Nephron progenitor cell (in vitro differentiated cells): ENCODE data around the gene NF1.

Source experiments
- DNase-seq: peaks from one replicate; pipeline ENCODE4 v3.0.0; 2021
- H3K27ac Mint-ChIP-seq: 2 replicates; pipeline ENCODE4 v1.8.0; 2021; ENCODE audit warnings: mild to moderate bottlenecking, moderate library complexity, mixed read lengths
- H3K27me3 Mint-ChIP-seq: 2 replicates; pipeline ENCODE4 v1.8.0; 2021; ENCODE audit warnings: mild to moderate bottlenecking, low read depth, mixed read lengths; ENCODE audit not compliant: poor library complexity
- H3K36me3 Mint-ChIP-seq: 2 replicates; pipeline ENCODE4 v1.8.0; 2021; ENCODE audit warnings: low read depth, mixed read lengths
- H3K4me1 Mint-ChIP-seq: 2 replicates; pipeline ENCODE4 v1.8.0; 2021; ENCODE audit warnings: mixed read lengths
- H3K4me3 Mint-ChIP-seq: 2 replicates; pipeline ENCODE4 v1.8.0; 2021; ENCODE audit warnings: mild to moderate bottlenecking, moderate library complexity, mixed read lengths
- H3K9me3 Mint-ChIP-seq: 2 replicates; pipeline ENCODE4 v1.8.0; 2021; ENCODE audit warnings: mild to moderate bottlenecking, moderate library complexity, mixed read lengths
- CTCF ChIP-seq: fragments of 200-600 bp; sonication (generic); IDR thresholded peaks from 2 replicates; pipeline ENCODE4 v1.5.0; 2021; ENCODE audit warnings: antibody characterized with exemption

The NF1 gene

GRCh38 chr17:31060791-31061550, 33.8 kb upstream of the NF1 start:
- TF ChIP-seq CTCF = no peak
- peaks cover 10% of the 10 kb centered on the region for H3K27me3 Mint-ChIP-seq
- H3K4me1 Mint-ChIP-seq = no peaks in the 10 kb centered on the region
- no peak for DNase-seq
- H3K9me3 Mint-ChIP-seq = no peaks in the 10 kb centered on the region
- H3K36me3 Mint-ChIP-seq = no peaks in the 10 kb centered on the region
- H3K27ac Mint-ChIP-seq = no peak overlapping the region
- no peak overlapping the region for H3K4me3 Mint-ChIP-seq

- no peak for TF ChIP-seq CTCF
- DNase-seq = no peak
- H3K4me1 Mint-ChIP-seq = no peaks in the 10 kb centered on the region
- H3K27me3 Mint-ChIP-seq = peaks cover 5% of the 10 kb centered on the region
- no peak overlapping the region for H3K4me3 Mint-ChIP-seq
- H3K9me3 Mint-ChIP-seq = no peaks in the 10 kb centered on the region
- H3K36me3 Mint-ChIP-seq = no peaks in the 10 kb centered on the region
- H3K27ac Mint-ChIP-seq = no peak overlapping the region
These were observed 33.1 kb upstream of the NF1 start for GRCh38 chr17:31061678-31062077.

- no peaks in the 10 kb centered on the region for H3K36me3 Mint-ChIP-seq
- no peaks in the 10 kb centered on the region for H3K9me3 Mint-ChIP-seq
- no peaks in the 10 kb centered on the region for H3K4me1 Mint-ChIP-seq
- H3K27ac Mint-ChIP-seq = no peak overlapping the region
- H3K27me3 Mint-ChIP-seq = peaks cover 7% of the 10 kb centered on the region
- DNase-seq = no peak
- TF ChIP-seq CTCF = no peak
- no peak overlapping the region for H3K4me3 Mint-ChIP-seq
These were observed 32.4 kb upstream of the NF1 start for GRCh38 chr17:31062346-31062745.

GRCh38 chr17:31064707-31065106, 30.1 kb upstream of the NF1 start:
- H3K36me3 Mint-ChIP-seq = no peaks in the 10 kb centered on the region
- DNase-seq = no peak
- peaks cover under 1% of the 10 kb centered on the region for H3K4me1 Mint-ChIP-seq
- H3K27ac Mint-ChIP-seq = no peak overlapping the region
- peaks cover 7% of the 10 kb centered on the region for H3K27me3 Mint-ChIP-seq
- no peaks in the 10 kb centered on the region for H3K9me3 Mint-ChIP-seq
- no peak overlapping the region for H3K4me3 Mint-ChIP-seq
- no peak for TF ChIP-seq CTCF

GRCh38 chr17:31067691-31068184, 27.0 kb upstream of the NF1 start:
- H3K27ac Mint-ChIP-seq = no peak overlapping the region
- peaks cover 10% of the 10 kb centered on the region for H3K27me3 Mint-ChIP-seq
- H3K4me3 Mint-ChIP-seq = no peak overlapping the region

More at GRCh38 chr17:31067691-31068184, 27.0 kb upstream of the NF1 start:
- no peak for DNase-seq
- TF ChIP-seq CTCF = no peak
- Mint-ChIP-seq H3K36me3 (no peaks in the 10 kb centered on the region), H3K4me1 (peaks cover 12% of the 10 kb centered on the region), H3K9me3 (no peaks in the 10 kb centered on the region)
